Testis (tissue), 3 donors: ENCODE data around the gene EIF4EBP3. TPM values are rescaled to one million over a fixed set of nuclear protein-coding genes. Genes with fewer than 3 reads are reported as not detected.

ENCODE experiments used
- DNase-seq: peaks from one replicate; pipeline ENCODE4 v3.0.0-alpha.2; 2019
- H3K27ac ChIP-seq, 2 donors: fragments of 200-600 bp; sonication (generic); one replicate each; pipeline ENCODE4 v1.5.1; 2019
- H3K27me3 ChIP-seq: fragments of 200-600 bp; sonication (generic); one replicate; pipeline ENCODE4 v1.5.1; 2019
- H3K36me3 ChIP-seq: fragments of 200-600 bp; sonication (generic); one replicate; pipeline ENCODE4 v1.5.1; 2017; ENCODE audit warnings: low read depth; ENCODE audit errors: missing control alignments
- H3K4me1 ChIP-seq: fragments of 200-600 bp; sonication (generic); one replicate; pipeline ENCODE4 v1.5.1; 2019
- H3K4me3 ChIP-seq, 2 donors: fragments of 200-600 bp; sonication (generic); one replicate each; pipeline ENCODE4 v1.5.1; 2017 to 2019
- H3K9me3 ChIP-seq: fragments of 200-600 bp; sonication (generic); one replicate; pipeline ENCODE4 v1.5.1; 2017
- CTCF ChIP-seq, 3 experiments: fragments of 450-650 bp in 2 of 3; fragments of 200-600 bp in 1 of 3; sonication (generic) in 1 of 3; IDR thresholded peaks; one replicate each; pipeline ENCODE4 v1.5.1; 2016 to 2019; ENCODE audit warnings: antibody characterized with exemption in 3 of 3, mild to moderate bottlenecking in 2 of 3, moderate library complexity in 1 of 3
- POLR2A ChIP-seq: fragments of 450-650 bp; IDR thresholded peaks from one replicate; pipeline ENCODE4 v1.6.1; 2017; ENCODE audit warnings: antibody characterized with exemption, mild to moderate bottlenecking, moderate library complexity
- WGBS, 2 donors: methylation state at CpG; one replicate each; pipeline ENCODE4 v1.1.5; 2018; 5-methylcytosine and 5-hydroxymethylcytosine counted together
- intact Hi-C: fragments of 100-400 bp; cut with DNase I; formaldehyde crosslinking; loops from one replicate; pipeline ENCODE4 v1.15.1; 2023; ENCODE audit warnings: low total_unique reads
- polyA plus RNA-seq: library from polyadenylated mRNA; stranded (reverse); fragments of 350-450 nt; fragmentation: Illumina TruSeq; extraction: RNeasy Lipid Tissue Mini Kit (QIAGEN cat#74804); gene quantifications from one replicate; pipeline ENCODE4 v1.2.3, GENCODE V29; 2014; ENCODE audit warnings: low read depth, low replicate concordance; ENCODE audit not compliant: insufficient read depth
- total RNA-seq, 2 donors: library from RNA; depleted of rRNA; stranded (reverse); fragments of >200 nt; gene quantifications; one replicate each; pipeline ENCODE4 v1.2.3, GENCODE V29; 2016

Gene EIF4EBP3
- total and polyA plus RNA-seq, 3 donors from 2014 or later, result 11.7 to 47.3 (median 14.0) TPM

- H3K9me3 ChIP-seq, result no peaks in the 10 kb centered on the region
- intact Hi-C loops, result no loop called here
- no peaks in the 10 kb centered on the region for H3K36me3 ChIP-seq
- no peak for DNase-seq
- H3K4me3 ChIP-seq, result no peak overlapping the region
- 58 to 66% methylated on average over 4 of the region's 4 CpGs for WGBS, 2 donors
- TF ChIP-seq CTCF (IDR thresholded peaks at IDR 0.05) (no peak), POLR2A (no peak)
- H3K4me1 ChIP-seq, result peaks cover 57% of the 10 kb centered on the region
- peak overlapping the region; percentile 65 to 79 for H3K27ac ChIP-seq
- no peaks in the 10 kb centered on the region for H3K27me3 ChIP-seq
These were observed 21.7 kb downstream of the EIF4EBP3 start for GRCh38 chr5:140569197-140569596.

- H3K27ac ChIP-seq, result peak overlapping the region; percentile 25 to 79
- no peaks in the 10 kb centered on the region for H3K9me3 ChIP-seq
- DNase-seq, result no peak
- intact Hi-C loops, result no loop called here
- no peaks in the 10 kb centered on the region for H3K27me3 ChIP-seq
- peaks cover 65% of the 10 kb centered on the region for H3K4me1 ChIP-seq
- TF ChIP-seq POLR2A, result no peak
- TF ChIP-seq CTCF (IDR thresholded peaks at IDR 0.05), result no peak
- 75 to 76% methylated on average over 2 to 4 of the region's 4 CpGs for WGBS, 2 donors
- no peaks in the 10 kb centered on the region for H3K36me3 ChIP-seq
- H3K4me3 ChIP-seq, result no peak overlapping the region
These were observed 22.6 kb downstream of the EIF4EBP3 start for GRCh38 chr5:140570058-140570457.

GRCh38 chr5:140570488-140570887 is 23.0 kb downstream of the EIF4EBP3 start:
- no peaks in the 10 kb centered on the region for H3K27me3 ChIP-seq
- TF ChIP-seq CTCF (IDR thresholded peaks at IDR 0.05) (no peak), POLR2A (no peak)
- H3K9me3 ChIP-seq, result no peaks in the 10 kb centered on the region
- no peaks in the 10 kb centered on the region for H3K36me3 ChIP-seq
- H3K4me3 ChIP-seq, result no peak overlapping the region
- DNase-seq, result no peak
- WGBS, 2 donors, result 92 to 100% methylated on average over 1 of the region's 1 CpG
- peak overlapping the region; percentile 79 to 80 for H3K27ac ChIP-seq
- H3K4me1 ChIP-seq, result peaks cover 65% of the 10 kb centered on the region
- intact Hi-C loops, result no loop called here

- Histone ChIP-seq H3K4me3 (no peak overlapping the region), H3K9me3 (no peaks in the 10 kb centered on the region), H3K36me3 (no peaks in the 10 kb centered on the region), H3K27me3 (no peaks in the 10 kb centered on the region), H3K27ac (peak overlapping the region; percentile 79 to 80), H3K4me1 (peaks cover 66% of the 10 kb centered on the region)
- intact Hi-C loops, result no loop called here
- TF ChIP-seq POLR2A (no peak), CTCF (IDR thresholded peaks at IDR 0.05) (no peak)
- WGBS, 2 donors, result 71 to 77% methylated on average over 5 of the region's 5 CpGs
- DNase-seq, result no peak
These were observed 23.6 kb downstream of the EIF4EBP3 start for GRCh38 chr5:140571105-140571504.

- peaks cover 77% of the 10 kb centered on the region for H3K4me1 ChIP-seq
- 80 to 82% methylated on average over 7 of the region's 7 CpGs for WGBS, 2 donors
- TF ChIP-seq CTCF (IDR thresholded peaks at IDR 0.05) (no peak), POLR2A (no peak)
- no peak for DNase-seq
- H3K27me3 ChIP-seq, result no peaks in the 10 kb centered on the region
- no peak overlapping the region for H3K4me3 ChIP-seq
- intact Hi-C loops, result no loop called here
- H3K9me3 ChIP-seq, result no peaks in the 10 kb centered on the region
- H3K27ac ChIP-seq, result peak overlapping the region; percentile 80 to 84
- no peaks in the 10 kb centered on the region for H3K36me3 ChIP-seq
These were observed 26.2 kb downstream of the EIF4EBP3 start for GRCh38 chr5:140573683-140574082.
